DMS153 treated with DMSO at 0.1 percent for 48 hours (cell line): ENCODE measurements around the gene CSNK2A1.
A peak's percentile ranks its signal among the peaks of the same experiment; 100 is the strongest.
"Not testable (repeated sequence)": the region's sequence is repeated elsewhere in the genome, so short reads cannot be mapped to it uniquely, and the experiment has no call there.

ENCODE experiments used
- DNase-seq: peaks from one replicate; lab custom pipeline; 2025; ENCODE audit not compliant: unreplicated experiment; lab: John Stamatoyannopoulos, UW

CSNK2A1 gene

DNA sequence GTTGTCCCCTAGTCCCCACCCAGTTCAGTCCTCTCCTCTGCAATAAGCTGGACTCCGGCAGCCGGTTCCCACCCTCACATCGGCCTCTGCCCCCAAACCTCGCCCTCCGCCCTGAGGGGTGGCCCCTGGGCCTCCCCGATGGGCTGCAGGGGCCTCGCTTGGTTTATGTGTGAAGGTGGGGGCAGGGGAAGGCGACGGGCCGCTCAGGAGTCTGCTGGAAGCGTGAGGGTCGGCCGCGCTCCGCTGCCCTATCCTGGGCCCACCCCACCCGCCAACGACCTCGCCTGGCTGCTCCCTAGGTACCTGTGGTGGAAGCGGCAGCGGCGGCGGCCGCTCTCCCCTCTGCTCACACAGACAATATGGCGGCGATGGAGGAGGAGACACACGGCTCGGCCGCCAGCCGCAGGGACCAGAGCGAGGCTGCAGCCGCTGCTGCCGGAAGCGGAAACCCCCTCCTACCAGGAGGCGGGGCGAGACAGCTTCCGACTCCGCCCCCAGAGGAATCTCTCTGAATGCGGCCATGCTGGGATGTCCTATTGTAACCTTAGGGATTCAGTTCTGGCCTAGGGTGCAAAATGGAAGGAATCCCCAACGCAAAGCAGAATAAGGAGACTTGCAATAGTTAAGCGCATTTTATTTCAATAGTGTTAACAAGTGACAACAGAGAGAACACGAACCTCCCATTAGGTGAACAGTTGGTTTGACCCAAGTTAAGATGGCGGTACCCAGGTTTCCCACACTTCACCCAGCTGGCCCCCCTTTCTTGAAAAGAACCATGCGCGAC, at the start of gene CSNK2A1:
Gene CSNK2A1, minus strand, starts transcription at position 422 of the 784 bp plus-strand sequence. CDS start 35,239 bp downstream, outside the sequence.
- DNase-seq = peak; percentile 98

DNA sequence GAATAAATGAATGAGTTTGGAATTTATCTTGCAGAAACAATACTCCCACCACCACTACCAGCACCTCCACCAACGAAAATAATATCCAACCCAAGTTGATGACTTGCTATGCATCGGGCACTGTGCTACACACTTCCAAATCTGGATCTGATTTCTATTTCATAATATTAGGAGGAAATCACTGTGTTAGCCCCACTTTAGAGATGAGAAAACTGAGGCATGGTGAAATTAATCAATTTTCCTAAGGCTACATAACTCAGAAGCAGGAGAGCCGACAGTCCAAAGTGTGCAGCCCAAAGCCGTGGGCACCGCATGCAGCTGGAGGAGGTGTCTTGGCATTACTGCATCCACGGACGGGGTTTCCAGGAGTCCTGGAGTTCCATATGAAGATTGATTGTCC, 48.9 kb upstream of the CSNK2A1 start:
- no peak for DNase-seq

DNA sequence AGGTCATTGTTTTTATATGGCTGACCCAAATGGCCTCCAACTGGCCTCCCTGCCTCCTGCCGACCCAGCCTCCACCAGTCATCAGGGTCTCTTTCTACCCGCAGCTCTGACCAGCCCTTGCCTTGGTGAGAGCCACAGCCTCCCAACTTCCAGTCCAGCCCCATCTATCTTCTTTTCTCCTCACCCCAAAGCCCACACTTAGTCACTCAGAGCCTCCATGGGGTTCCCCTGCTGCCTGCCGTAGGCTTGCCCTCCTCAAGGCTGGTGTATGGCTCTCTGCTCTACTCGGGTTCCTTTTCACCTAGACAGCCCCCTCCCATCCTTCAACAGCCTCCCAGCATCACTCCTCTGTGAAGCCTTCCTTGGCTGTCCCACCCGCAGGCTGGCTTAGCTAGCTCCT, 48.4 kb upstream of the CSNK2A1 start:
- no peak for DNase-seq

DNA sequence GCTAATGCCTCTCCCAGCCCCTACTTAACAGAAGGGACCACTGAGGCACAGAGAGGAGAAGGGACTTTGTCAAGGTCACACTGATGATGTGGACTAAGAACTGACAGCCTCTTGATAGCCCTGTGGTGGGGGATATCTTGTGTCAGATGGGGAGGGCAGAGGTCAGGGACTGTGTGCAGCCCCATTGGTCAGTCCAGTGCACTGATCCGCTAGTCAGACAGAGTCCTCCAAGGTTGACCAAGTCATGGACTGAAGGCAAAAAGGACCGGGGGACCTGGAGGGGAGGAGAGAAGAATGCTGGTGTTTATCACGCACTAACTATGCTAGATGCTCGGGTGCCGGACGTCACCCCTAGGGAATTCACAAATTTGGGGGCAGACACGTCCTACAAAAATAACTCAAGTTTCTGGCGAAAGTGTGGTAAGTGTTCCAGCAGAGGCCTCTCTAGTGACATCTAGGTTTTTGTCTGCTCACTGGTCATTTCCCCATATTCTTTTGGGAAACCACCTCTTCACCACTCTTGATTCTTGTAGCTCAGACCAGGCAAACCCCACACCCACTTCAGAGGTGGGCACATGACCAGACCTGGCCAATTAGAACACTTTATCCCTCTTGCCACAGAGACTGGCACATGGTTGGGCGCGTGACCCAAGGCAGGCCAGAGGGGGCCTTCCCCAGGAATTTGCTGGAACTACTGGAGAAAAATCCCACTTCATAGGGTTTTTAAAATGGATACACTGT, 45.5 kb upstream of the CSNK2A1 start:
- no peak for DNase-seq

DNA sequence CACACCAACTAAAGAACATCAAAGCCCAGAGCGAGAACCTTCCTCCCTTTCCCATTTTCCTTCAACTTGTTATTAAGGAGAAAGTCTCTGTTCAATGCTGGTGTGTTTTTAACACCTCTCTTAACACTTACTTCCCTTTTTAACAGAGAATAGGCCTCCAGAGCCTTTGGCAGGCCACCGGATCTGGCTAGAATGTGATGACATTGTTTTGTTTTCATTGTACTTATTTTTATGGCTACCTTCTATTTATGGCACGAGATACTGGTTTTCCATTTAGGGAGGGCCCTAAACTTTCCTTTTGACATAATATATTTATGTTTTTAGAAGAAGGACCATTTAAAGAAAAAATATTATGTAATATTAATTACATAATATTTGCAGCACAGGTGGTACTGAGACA, 44.9 kb upstream of the CSNK2A1 start:
- no peak for DNase-seq

DNA sequence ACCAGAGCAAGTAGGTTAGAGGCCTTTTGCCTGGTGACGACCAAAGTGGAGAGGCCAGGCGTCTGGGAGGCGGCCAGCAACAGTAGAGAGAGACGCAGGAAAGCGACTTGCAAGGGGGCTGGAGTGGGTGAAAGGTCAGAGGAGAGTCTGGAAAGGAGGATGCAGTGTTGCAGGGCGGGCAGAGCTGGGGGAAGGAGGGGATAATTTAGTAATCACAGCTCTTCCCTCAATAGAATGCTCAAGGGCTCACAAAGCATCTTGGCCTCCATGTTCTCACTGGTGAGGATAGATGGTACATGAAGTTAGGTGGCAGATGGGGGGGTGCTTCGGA, 41.3 kb upstream of the CSNK2A1 start:
- no peak for DNase-seq

DNA sequence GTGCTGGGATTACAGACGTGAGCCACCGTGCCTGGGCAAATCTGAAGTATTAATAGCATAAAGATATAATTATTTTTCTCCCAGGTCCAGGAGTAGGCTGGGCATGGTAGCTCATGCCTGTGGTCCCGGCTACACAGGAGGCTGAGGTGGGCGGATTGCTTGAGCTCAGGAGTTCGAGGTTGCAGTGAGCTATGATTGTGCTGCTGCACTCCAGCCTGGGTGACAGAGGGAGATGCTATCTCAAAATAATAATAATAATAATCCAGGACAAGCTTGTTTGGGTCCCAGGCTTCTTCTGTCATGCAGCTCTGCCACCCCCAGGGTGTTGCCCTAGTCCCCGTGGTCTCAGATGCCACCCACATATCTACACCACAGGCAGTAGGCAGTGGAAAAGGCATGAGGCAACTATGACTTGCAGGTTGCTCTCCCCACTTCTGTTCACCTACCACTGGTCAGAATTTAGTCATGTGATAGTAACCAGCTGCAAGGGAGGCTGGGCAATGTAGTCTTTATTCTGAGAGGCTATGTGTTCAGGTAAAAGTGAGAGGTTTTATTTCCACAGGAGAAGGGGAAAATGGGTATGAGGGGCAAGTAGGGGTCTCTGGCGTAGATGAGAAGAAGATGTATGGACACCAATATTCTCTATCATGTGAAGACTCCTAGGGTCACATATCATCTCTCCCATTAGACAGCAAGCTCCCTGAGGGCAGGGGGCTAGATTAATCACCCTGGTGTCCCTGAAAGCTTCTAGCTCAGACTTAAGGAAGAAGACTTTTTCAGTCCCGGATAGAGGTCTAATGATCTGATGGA, 40.8 kb upstream of the CSNK2A1 start:
- no peak for DNase-seq

DNA sequence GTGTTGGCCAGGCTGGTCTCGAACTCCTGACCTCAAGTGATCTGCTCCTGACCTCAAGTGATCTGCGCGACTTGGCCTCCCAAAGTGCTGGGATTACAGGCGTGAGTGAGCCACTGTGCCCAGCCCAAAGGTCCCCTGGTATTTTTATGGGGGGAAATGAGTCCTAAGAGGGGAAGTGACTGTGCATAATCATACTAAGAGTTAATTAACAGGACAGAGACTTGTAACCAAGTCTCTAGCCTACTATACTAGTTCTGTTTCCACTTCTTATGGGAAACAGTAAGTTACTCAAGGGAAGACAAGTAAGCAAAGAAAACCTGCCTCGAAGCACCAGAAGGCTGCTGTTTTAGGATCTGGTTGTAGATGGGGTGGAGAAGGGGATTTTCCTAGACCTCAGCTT, 38.6 kb upstream of the CSNK2A1 start:
- DNase-seq = no peak

DNA sequence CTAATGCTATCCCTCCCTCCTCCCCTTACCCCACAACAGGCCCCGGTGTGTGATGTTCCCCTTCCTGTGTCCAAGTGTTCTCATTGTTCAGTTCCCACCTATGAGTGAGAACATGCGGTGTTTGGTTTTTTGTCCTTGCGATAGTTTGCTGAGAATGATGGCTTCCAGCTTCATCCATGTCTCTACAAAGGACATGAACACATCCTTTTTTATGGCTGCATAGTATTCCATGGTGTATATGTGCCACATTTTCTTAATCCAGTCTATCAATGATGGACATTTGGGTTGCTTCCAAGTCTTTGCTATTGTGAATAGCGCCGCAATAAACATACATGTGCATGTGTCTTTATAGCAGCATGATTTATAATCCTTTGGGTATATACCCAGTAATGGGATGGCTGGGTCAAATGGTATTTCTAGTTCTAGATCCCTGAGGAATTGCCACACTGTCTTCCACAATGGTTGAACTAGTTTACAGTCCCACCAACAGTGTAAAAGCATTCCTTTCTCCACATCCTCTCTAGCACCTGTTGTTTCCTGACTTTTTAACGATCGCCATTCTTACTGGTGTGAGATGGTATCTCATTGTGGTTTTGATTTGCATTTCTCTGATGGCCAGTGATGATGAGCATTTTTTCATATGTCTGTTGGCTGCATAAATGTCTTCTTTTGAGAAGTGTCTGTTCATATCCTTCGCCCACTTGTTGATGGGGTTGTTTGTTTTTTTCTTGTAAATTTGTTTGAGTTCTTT, 35.5 kb upstream of the CSNK2A1 start:
- DNase-seq = not testable (repeated sequence)

DNA sequence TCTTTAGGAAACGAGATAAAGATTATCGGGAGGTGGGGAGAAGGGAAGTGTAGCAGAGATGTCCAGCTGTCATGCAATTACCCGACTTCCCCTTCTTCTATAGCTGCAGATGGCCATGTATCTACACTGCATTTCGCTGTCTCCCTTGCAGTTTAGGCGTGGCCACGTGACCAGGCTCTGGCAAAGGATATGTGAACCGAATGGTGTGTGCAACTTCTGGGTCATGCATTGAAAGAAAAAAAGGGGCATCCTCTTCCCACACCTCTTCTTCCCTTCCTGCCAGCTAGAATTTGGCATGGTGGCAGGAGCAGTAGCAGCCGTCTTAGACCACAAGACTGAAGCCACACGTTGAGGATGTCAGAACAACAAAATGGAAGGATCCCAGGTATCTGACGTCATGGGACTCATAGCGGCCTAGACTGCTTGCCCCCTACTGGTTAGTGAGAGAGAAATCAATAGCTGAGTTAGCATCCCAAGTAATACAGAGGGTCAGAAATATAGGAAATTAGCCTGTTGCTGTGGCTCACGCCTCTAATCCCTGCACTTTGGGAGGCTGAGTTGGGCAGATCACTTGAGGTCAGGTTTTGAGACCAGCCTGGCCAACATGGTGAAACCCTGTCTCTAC, 33.7 kb upstream of the CSNK2A1 start:
- no peak for DNase-seq

DNA sequence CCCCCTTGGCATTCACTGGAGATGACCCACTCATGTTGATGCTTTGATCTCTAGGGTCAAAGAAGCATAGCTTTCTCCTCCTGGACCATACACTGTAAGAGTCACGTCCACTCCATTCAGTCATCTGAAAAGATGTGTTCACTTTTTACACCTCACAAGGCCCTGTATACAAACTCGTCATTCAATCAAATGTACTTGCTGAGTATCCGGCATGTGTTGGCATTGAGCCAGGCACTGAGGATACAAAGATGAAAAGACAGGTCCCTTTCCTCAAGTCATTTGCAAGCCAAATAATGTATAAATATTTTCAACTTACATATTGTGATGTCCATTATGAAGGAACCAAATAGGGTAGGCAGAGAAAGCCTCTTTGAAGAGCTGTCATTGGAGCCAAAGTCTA, 32.6 kb upstream of the CSNK2A1 start:
- no peak for DNase-seq

DNA sequence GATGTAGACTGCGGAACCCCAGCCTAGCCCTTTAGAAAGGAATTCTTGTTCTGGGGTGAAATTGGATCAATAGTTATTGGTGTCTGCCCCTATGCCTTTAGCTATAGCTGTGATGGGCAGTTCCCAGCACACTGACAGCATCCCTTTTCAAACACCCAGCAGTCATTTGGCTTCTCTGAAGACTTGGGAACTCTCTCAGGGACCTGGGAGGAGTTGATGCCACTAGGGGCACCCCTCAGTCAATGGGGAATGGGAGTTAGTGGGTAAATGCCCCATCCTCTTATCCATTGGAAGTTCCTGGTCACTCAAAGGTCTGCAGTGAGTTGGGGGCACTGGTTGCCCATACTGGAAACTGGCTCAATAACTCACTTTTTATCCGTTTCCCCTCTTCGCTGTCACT, 31.6 kb upstream of the CSNK2A1 start:
- DNase-seq = no peak

DNA sequence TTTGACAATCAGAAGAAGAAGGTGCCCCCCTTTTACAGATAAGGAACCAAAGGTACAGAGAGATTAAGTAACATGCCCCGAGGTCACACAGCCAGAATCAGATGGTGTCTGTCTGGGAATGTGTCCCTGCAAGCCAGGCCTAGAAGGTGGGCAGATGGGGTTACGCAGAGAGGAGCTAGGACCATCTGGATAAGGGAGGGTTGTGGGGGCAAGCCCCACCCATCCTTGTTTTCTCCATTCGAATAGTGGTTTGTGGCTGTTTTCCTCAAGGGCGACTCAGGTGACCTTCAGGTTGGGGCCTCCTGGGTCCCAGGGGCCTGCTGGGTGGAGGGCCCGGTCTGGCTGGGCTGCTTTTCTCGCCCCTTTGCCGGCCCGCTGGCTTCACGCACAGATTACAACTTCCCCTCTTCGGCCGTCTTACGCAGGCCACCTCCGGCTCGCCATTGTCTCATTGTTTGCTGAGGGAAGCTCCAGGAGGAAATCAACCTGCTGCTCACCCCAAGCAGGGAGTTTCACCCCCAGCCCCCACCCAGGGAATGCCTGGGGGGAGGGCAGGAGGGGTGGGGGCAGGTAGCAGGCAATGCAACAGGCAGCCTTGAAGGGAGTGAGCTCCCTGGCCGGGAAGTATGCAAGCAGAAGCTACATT, 30.8 kb upstream of the CSNK2A1 start:
- DNase-seq = no peak

DNA sequence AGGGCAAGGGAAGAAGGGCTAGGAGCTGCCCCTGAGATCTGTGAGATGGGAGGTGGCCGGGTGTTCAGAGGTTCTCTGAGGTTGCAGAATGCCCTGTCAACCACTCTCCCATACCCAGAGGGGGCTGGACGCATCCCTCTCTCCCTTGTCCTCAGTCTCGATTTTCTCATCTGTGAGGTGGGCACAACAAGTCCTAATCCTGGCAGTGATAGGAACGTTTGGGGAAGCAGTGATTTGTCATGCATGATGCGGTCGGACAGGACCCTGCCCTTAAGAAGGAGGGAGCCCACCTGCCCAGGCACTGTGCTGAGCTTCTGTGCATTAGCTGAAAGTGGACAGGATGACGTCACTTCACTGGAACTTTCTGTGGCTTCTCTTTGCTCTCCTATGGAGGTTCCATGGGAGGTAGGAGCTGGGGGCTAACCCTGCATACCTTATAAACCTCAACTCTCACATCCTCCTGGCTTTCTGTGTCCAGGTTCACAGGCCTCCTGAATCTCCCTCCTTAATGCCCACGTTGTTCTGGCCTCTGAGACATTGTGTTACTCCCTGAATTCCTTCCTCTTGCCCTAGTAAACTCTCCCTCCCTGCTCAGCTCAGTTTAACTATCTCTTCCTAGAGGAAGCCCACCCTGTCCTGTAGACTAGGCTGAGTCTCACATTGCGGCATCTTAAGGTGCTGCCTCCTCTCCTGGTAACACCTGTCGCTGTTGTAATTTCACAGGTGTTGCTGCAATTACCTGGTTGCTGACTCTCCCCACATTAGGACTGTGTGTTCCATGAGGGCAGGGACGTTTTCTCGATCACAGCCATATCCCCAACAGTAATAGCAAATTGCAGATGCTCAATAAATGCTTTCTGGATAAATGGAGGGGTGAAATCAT, 30.1 kb upstream of the CSNK2A1 start:
- no peak for DNase-seq

DNA sequence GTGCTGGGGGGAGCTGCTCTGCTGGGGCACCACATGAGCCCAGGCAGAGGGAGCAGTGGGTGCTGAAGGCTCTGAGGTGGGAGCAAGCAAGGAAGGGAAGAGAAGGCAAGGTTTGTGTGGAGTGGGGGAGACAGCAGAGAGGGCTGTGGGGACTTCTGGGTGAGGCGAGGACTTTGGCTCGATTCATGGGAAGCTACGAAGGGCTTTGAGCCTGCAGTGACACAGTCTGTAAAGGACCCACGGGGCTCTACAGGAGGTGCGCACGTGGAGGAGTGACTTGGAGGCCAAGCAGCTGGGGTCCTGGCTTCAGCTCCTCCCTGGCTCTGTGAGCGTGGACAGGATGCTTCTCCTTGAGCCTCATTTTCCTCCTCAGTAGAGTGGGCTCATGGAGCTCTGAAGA, 29.1 kb upstream of the CSNK2A1 start:
- no peak for DNase-seq

DNA sequence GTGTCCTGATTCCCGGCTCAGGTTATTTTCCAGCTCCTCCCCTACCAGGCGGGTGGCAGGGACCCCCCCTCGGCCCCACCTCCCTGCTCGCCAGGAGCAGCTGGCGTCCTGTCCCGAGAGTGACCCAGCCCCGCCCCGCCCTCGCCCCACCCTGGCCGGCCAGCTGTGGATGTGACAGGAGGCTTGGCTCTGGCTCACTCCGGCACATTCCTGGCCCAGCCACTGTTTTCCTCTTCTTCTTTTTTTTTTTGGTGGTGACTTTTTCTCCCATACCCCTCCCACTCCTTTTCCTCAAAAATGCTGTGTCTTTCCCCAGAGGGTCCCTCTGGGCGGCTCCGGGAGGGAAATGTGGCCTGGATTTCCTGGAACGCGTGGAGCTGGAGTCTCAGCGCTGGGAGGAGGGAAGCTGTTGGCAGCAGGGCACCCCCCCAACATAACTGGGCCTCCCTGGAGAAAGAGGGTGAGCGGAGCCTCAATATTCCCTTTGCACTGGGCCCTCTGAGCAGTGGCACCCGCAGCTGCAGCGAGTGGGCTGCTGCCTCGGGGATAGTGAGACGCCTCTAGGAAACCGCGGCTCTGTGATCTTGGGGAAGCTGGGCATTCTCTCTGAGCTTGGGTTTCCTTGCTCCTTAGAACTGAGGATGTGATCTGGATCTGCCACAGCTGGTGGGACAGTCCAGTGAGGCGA, 28.3 kb upstream of the CSNK2A1 start:
- no peak for DNase-seq

DNA sequence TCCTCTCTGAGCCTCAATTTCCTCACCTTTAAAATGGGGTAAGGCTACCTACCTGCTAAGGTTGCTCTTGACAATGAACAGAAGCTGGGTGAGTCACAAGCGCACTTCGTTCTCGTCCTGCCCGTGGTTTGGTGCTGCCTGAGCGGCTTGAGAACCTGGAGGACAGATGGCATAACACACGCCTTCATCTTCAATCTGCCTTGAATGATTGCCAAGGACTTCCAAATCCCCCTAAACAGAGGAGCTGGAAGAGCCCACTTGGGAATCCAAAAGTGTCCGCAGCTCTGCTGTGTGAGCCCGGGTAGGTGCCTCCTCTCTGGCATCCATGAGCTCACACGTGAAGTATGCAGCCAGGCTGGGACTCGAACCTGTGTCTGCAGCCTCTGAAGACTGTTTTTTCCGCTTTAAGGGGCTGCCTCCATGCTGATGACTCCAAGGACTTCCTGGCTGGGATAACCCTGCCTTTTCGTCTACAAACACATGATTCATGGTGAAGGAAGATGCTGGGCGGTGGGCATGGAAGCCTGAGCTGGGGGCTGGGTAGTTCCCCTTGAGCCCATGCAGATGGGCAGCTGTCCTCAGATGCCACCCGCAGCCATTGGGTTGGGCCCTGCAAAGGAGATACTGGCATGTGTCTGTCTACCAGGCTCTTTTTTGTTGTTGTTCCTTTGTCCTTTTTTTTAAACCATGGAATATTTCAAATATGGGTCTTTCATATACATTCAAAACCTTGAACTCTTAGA, 25.3 kb upstream of the CSNK2A1 start:
- no peak for DNase-seq

DNA sequence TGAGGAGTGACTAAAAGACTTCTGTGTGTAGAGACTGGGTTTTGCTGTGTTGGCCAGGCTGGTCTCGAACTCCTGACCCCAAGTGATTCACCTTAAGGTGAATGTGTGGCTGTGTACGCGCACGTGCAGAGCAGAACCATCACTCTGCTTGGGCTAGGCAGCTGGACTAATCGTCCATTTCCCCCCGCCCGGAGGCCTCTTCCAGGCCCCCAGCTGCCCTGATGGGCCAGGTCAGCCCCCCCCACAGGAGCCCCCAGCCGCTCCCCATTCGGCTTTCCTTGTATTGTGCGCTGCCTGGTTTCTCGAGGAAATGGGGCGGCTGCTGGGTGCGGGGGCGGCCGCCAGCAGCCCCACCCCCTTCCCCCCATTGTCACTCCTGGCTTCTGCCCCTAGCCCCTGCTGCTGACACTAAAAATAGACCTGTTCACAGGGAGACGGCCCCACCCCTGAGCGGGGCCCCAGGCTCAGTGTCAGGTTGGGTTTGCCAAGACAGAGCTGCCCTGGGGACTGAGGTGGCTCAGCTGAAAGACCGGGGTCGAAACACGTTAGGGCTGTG, 24.6 kb upstream of the CSNK2A1 start:
- no peak for DNase-seq
